Neural cell (in vitro differentiated cells): ENCODE results near the gene ASCL1.

Experiments used
- EP300 ChIP-seq: fragments of 450-650 bp; conservative IDR thresholded peaks from 2 replicates; pipeline ENCODE4 v1.6.1; 2014; ENCODE audit warnings: antibody characterized with exemption, mild to moderate bottlenecking, moderate library complexity; ENCODE audit not compliant: poor library complexity, severe bottlenecking
- EZH2 ChIP-seq: fragments of 200-600, 300-800 bp; shearing (Covaris generic), sonication (generic); IDR thresholded peaks from 2 replicates; pipeline ENCODE4 v1.6.1; 2014; ENCODE audit warnings: antibody characterized with exemption, low read length, borderline replicate concordance, mild to moderate bottlenecking; ENCODE audit not compliant: insufficient read depth, poor library complexity, severe bottlenecking
- MXI1 ChIP-seq: fragments of 450-650 bp; conservative IDR thresholded peaks from 2 replicates; pipeline ENCODE4 v1.6.1; 2014; ENCODE audit warnings: antibody characterized with exemption, mild to moderate bottlenecking; ENCODE audit not compliant: poor library complexity, severe bottlenecking
- POLR2AphosphoS5 ChIP-seq: IDR thresholded peaks from 2 replicates; pipeline ENCODE4 v1.6.1; 2012
- SMC3 ChIP-seq: fragments of 450-650 bp; conservative IDR thresholded peaks from 2 replicates; pipeline ENCODE4 v1.6.1; 2014; ENCODE audit warnings: antibody characterized with exemption, mild to moderate bottlenecking, moderate library complexity; ENCODE audit not compliant: poor library complexity
- TF ChIP-seq, protein P1 (sequence below): fragments of 450-650 bp; IDR thresholded peaks from 2 replicates; pipeline ENCODE4 v1.5.1; 2014; ENCODE audit warnings: antibody characterized with exemption, mild to moderate bottlenecking, moderate library complexity; ENCODE audit not compliant: poor library complexity, severe bottlenecking
- TF ChIP-seq, protein P2 (sequence below): IDR thresholded peaks from 2 replicates; pipeline ENCODE4 v1.6.1; 2012; ENCODE audit warnings: borderline replicate concordance

DNA sequence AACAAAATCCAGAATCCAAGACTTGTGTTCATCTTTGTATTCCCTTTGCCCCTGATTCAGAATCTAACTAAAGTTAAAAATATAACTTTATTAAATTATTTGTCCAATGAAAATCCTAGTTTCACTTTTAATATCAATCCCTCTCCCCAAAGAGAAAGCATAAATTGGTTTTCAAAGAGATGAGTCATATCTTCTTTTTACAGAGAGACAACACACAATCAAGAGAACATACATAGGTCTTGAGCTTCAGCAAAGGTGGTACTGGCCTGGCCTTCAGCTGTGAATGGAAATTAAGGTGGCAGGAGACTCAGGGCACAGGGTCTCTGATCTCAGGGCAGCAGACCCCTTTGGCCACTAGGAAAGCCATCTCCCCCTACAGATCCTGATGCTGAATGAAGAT is 4.3 kb upstream of the ASCL1 start:
- TF ChIP-seq, protein P1, sequence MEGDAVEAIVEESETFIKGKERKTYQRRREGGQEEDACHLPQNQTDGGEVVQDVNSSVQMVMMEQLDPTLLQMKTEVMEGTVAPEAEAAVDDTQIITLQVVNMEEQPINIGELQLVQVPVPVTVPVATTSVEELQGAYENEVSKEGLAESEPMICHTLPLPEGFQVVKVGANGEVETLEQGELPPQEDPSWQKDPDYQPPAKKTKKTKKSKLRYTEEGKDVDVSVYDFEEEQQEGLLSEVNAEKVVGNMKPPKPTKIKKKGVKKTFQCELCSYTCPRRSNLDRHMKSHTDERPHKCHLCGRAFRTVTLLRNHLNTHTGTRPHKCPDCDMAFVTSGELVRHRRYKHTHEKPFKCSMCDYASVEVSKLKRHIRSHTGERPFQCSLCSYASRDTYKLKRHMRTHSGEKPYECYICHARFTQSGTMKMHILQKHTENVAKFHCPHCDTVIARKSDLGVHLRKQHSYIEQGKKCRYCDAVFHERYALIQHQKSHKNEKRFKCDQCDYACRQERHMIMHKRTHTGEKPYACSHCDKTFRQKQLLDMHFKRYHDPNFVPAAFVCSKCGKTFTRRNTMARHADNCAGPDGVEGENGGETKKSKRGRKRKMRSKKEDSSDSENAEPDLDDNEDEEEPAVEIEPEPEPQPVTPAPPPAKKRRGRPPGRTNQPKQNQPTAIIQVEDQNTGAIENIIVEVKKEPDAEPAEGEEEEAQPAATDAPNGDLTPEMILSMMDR, result no peak
- TF ChIP-seq SMC3 (no peak), EZH2 (no peak), EP300 (no peak), POLR2AphosphoS5 (no peak), MXI1 (no peak)
- TF ChIP-seq, protein P2, sequence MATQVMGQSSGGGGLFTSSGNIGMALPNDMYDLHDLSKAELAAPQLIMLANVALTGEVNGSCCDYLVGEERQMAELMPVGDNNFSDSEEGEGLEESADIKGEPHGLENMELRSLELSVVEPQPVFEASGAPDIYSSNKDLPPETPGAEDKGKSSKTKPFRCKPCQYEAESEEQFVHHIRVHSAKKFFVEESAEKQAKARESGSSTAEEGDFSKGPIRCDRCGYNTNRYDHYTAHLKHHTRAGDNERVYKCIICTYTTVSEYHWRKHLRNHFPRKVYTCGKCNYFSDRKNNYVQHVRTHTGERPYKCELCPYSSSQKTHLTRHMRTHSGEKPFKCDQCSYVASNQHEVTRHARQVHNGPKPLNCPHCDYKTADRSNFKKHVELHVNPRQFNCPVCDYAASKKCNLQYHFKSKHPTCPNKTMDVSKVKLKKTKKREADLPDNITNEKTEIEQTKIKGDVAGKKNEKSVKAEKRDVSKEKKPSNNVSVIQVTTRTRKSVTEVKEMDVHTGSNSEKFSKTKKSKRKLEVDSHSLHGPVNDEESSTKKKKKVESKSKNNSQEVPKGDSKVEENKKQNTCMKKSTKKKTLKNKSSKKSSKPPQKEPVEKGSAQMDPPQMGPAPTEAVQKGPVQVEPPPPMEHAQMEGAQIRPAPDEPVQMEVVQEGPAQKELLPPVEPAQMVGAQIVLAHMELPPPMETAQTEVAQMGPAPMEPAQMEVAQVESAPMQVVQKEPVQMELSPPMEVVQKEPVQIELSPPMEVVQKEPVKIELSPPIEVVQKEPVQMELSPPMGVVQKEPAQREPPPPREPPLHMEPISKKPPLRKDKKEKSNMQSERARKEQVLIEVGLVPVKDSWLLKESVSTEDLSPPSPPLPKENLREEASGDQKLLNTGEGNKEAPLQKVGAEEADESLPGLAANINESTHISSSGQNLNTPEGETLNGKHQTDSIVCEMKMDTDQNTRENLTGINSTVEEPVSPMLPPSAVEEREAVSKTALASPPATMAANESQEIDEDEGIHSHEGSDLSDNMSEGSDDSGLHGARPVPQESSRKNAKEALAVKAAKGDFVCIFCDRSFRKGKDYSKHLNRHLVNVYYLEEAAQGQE, result no peak
